Rectal smooth muscle tissue (tissue), 1 donor: ENCODE results near the gene MYCBP2.
"Not testable (repeated sequence)": the region's sequence is repeated elsewhere in the genome, so short reads cannot be mapped to it uniquely, and the experiment has no call there.

Experiments used
- H3K27ac ChIP-seq: one replicate; pipeline ENCODE4 v1.7.0; 2013; ENCODE audit warnings: low read depth, low read length, inconsistent platforms
- H3K27me3 ChIP-seq: one replicate; pipeline ENCODE4 v1.7.0; 2013; ENCODE audit warnings: low read length; ENCODE audit not compliant: control insufficient read depth, insufficient read depth
- H3K36me3 ChIP-seq: one replicate; pipeline ENCODE4 v1.7.0; 2013; ENCODE audit warnings: low read length; ENCODE audit not compliant: control insufficient read depth, insufficient read depth
- H3K4me1 ChIP-seq: one replicate; pipeline ENCODE4 v1.7.0; 2013; ENCODE audit warnings: low read length; ENCODE audit not compliant: control insufficient read depth, insufficient read depth
- H3K4me3 ChIP-seq: one replicate; pipeline ENCODE4 v1.7.0; 2013; ENCODE audit warnings: low read length
- H3K9ac ChIP-seq: one replicate; pipeline ENCODE4 v1.7.0; 2013; ENCODE audit warnings: low read length

Gene MYCBP2

DNA sequence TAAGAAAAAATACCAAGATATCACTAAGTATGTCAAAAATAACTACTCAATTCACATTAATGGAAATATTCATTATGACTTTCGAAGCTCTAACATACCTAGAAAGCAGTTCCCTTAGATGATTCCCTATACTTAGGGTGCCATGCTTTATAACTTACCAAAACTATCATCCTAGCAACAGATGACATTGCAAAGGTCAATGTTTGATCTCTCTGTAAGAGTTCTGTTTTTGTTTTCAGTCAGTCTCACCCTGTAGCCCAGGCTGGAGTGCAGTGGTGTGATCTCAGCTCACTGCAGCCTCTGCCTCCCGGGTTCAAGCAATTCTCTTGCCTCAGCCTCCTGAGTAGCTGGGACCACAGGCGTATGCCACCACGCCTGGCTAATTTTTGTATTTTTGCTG, 318.6 kb downstream of the MYCBP2 start:
- H3K36me3 ChIP-seq, result peaks cover 18% of the 10 kb centered on the region
- not testable (repeated sequence) for H3K9ac ChIP-seq, H3K27me3 ChIP-seq, H3K4me1 ChIP-seq, H3K4me3 ChIP-seq, H3K27ac ChIP-seq

DNA sequence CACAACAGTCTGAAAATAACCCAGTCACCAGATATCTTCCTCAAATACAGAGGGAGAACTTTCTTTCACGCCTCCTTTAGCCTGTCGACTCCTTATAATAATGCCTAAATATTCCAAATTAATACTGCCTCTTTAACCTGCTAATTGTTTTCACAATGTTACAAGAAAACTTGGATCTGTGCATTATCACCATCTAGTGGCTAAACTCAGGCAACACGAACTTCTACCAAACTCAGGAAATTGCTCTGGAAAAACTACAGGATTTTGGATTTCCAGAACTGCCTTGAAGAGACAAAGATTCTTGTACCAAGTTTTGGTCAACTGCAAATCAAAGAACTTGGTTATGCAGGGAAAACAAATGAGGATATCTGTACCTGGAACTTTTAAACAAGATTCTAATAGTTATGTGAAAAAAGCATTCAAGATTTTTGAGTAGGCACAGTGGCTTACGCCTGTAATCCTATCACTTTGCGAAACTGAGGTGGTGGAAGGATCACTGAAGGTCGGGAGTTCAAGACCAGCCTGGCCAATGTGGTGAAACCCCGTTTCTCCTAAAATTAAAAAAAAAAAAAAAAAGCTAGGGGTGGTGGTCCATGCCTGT, 324.2 kb downstream of the MYCBP2 start:
- H3K4me1 ChIP-seq, result peaks cover 7% of the 10 kb centered on the region
- no peak overlapping the region for H3K9ac ChIP-seq

DNA sequence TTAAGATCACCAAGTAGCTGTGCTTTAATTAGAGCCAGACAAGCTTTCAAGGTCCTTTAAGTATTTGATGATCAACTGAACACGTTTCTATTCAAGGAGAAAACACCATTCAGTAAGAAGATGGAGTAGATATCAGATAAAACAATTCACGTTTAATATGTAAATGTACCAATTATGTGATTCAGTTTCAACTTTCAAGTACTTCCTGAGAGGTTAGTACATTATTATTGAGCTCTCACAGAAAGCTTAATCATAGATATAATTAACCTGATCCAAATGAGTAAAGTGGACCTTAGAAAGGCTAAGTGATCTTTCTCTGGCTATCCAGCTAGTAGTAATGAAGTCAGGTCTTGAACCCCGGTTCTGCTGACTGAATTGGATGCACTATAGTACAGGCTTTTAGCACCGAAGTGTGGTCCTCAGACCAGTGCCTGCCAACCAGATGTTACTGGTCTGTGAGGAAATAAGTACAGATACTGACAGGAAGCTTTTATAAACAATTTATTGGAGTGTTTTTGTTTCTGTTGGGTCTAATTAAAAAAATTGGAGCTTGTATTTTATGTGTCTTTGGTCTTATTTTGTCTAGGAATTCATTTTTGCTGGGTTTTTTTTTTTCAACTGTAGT, 324.8 kb downstream of the MYCBP2 start:
- Histone ChIP-seq H3K4me3 (no peak overlapping the region), H3K4me1 (peaks cover 7% of the 10 kb centered on the region), H3K9ac (no peak overlapping the region), H3K27me3 (no peaks in the 10 kb centered on the region), H3K36me3 (peaks cover 6% of the 10 kb centered on the region), H3K27ac (no peak overlapping the region)

More for the DNA sequence above, 324.2 kb downstream of the MYCBP2 start:
- Histone ChIP-seq H3K27ac (no peak overlapping the region), H3K27me3 (no peaks in the 10 kb centered on the region), H3K4me3 (no peak overlapping the region), H3K36me3 (peaks cover 8% of the 10 kb centered on the region)

DNA sequence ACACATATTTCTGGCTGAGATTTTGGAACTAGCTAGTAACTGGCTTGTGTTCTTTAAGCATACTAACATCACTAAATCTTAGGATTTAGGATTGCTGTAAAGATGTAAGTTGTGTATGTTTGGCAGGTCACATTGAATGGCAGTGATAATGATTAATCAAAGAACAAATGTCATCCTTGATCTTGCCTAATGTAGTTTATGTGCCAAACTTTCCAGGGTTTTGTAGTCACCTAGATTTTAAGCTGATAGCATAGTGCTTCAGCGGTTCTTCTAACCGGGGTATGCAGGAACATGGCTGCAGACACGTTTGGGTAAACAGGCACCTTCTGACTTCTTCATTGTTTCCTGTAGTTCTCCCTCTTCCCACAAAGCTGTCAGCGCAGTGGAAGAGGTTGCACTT, 325.4 kb downstream of the MYCBP2 start:
- H3K9ac ChIP-seq, result no peak overlapping the region
- H3K4me1 ChIP-seq, result peaks cover 7% of the 10 kb centered on the region
- H3K36me3 ChIP-seq, result peaks cover 4% of the 10 kb centered on the region
- H3K27ac ChIP-seq, result no peak overlapping the region
- no peaks in the 10 kb centered on the region for H3K27me3 ChIP-seq
- H3K4me3 ChIP-seq, result no peak overlapping the region

DNA sequence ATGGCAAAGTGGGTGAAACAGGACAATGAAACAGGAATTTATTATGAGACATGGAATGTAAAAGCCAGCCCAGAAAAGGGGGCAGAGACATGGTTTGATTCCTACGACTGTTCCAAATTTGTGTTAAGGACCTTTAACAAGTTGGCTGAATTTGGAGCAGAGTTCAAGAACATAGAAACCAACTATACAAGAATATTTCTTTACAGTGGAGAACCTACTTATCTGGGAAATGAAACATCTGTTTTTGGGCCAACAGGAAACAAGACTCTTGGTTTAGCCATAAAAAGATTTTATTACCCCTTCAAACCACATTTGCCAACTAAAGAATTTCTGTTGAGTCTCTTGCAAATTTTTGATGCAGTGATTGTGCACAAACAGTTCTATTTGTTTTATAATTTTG, 326.4 kb downstream of the MYCBP2 start:
- Histone ChIP-seq H3K27me3 (no peaks in the 10 kb centered on the region), H3K4me1 (peaks cover 7% of the 10 kb centered on the region), H3K36me3 (peaks cover 4% of the 10 kb centered on the region), H3K4me3 (no peak overlapping the region), H3K27ac (no peak overlapping the region), H3K9ac (no peak overlapping the region)
